ENCODE results near the gene NTM. TPM values are rescaled to one million over a fixed set of nuclear protein-coding genes. Genes with fewer than 3 reads are reported as not detected.

The NTM gene
- total RNA-seq, 2 donors from 2014 or later, result 0.26 to 3.6 TPM

- Histone ChIP-seq H3K4me1 (peaks cover 7% of the 10 kb centered on the region), H3K36me3 (replicated peaks in 1 of 2; ENCODE audit: insufficient read depth in 1 of 2, low read depth in 2 of 2) (no peaks in the 10 kb centered on the region), H3K27ac (no peak overlapping the region), H3K9me3 (no peaks in the 10 kb centered on the region), H3K4me3 (no peak overlapping the region), H3K27me3 (no peaks in the 10 kb centered on the region)
- intact Hi-C loops (cut with DNase I), result no loop called here
- ATAC-seq (no peak), DNase-seq (no peak)
- TF ChIP-seq POLR2A (IDR thresholded peaks at IDR 0.05) (no peak), CTCF (IDR thresholded peaks at IDR 0.05) (no peak)
- 62 to 83% methylated on average over 5 to 7 of the region's 7 CpGs for WGBS, 2 donors
These were observed 128.3 kb downstream of the NTM start for GRCh38 chr11:131498631-131499160.

- Histone ChIP-seq H3K27me3 (no peaks in the 10 kb centered on the region), H3K36me3 (replicated peaks in 1 of 2; ENCODE audit: insufficient read depth in 1 of 2, low read depth in 2 of 2) (no peaks in the 10 kb centered on the region), H3K27ac (no peak overlapping the region), H3K9me3 (no peaks in the 10 kb centered on the region), H3K4me1 (peaks cover 7% of the 10 kb centered on the region), H3K4me3 (no peak overlapping the region)
- ATAC-seq (no peak), DNase-seq (no peak)
- TF ChIP-seq POLR2A (IDR thresholded peaks at IDR 0.05), result no peak
- no peak for TF ChIP-seq CTCF (IDR thresholded peaks at IDR 0.05)
- 77 to 84% methylated on average over 8 of the region's 8 CpGs for WGBS, 2 donors
- intact Hi-C loops (cut with DNase I), result no loop called here
These were observed 128.8 kb downstream of the NTM start for GRCh38 chr11:131499199-131499598.

GRCh38 chr11:131503017-131503416 lies 132.6 kb downstream of the NTM start:
- no peaks in the 10 kb centered on the region for H3K27me3 ChIP-seq
- intact Hi-C loops (cut with DNase I), result no loop called here
- no peak overlapping the region for H3K27ac ChIP-seq
- DNase-seq, result no peak
- 26 to 41% methylated on average over 1 of the region's 1 CpG for WGBS, 2 donors
- no peaks in the 10 kb centered on the region for H3K4me1 ChIP-seq
- no peak overlapping the region for H3K4me3 ChIP-seq
- no peak for ATAC-seq
- TF ChIP-seq POLR2A (IDR thresholded peaks at IDR 0.05) (no peak), CTCF (IDR thresholded peaks at IDR 0.05) (no peak)
- no peaks in the 10 kb centered on the region for H3K36me3 ChIP-seq (replicated peaks in 1 of 2; ENCODE audit: insufficient read depth in 1 of 2, low read depth in 2 of 2)
- no peaks in the 10 kb centered on the region for H3K9me3 ChIP-seq

- no peak for ATAC-seq
- H3K27me3 ChIP-seq, result no peaks in the 10 kb centered on the region
- no peak overlapping the region for H3K4me3 ChIP-seq
- 33 to 37% methylated on average over 15 of the region's 15 CpGs for WGBS, 2 donors
- intact Hi-C loops (cut with DNase I), result no loop called here
- TF ChIP-seq CTCF (IDR thresholded peaks at IDR 0.05) (peak in 1 of 7 experiments; percentile 33), POLR2A (IDR thresholded peaks at IDR 0.05) (no peak)
- H3K4me1 ChIP-seq, result no peaks in the 10 kb centered on the region
- H3K9me3 ChIP-seq, result no peaks in the 10 kb centered on the region
- no peak overlapping the region for H3K27ac ChIP-seq
- peak in 2 of 4 donors; percentile 9 to 33 for DNase-seq
- no peaks in the 10 kb centered on the region for H3K36me3 ChIP-seq (replicated peaks in 1 of 2; ENCODE audit: insufficient read depth in 1 of 2, low read depth in 2 of 2)
These were observed 134.0 kb downstream of the NTM start for GRCh38 chr11:131504199-131504949.

GRCh38 chr11:131506348-131506747 lies 135.9 kb downstream of the NTM start:
- Histone ChIP-seq H3K27me3 (no peaks in the 10 kb centered on the region), H3K9me3 (no peaks in the 10 kb centered on the region), H3K36me3 (replicated peaks in 1 of 2; ENCODE audit: insufficient read depth in 1 of 2, low read depth in 2 of 2) (no peaks in the 10 kb centered on the region), H3K4me3 (no peak overlapping the region), H3K27ac (no peak overlapping the region), H3K4me1 (no peaks in the 10 kb centered on the region)
- no peak for DNase-seq
- TF ChIP-seq CTCF (IDR thresholded peaks at IDR 0.05), result no peak
- TF ChIP-seq POLR2A (IDR thresholded peaks at IDR 0.05), result no peak
- WGBS, 2 donors, result 76 to 81% methylated on average over 6 of the region's 6 CpGs
- no peak for ATAC-seq
- intact Hi-C loops (cut with DNase I), result no loop called here
